Measurements from ENCODE around the gene KLLN. TPM values are rescaled to one million over a fixed set of nuclear protein-coding genes. Genes with fewer than 3 reads are reported as not detected.
A peak's percentile ranks its signal among the peaks of the same experiment; 100 is the strongest.
"Not testable (repeated sequence)": the region's sequence is repeated elsewhere in the genome, so short reads cannot be mapped to it uniquely, and the experiment has no call there.

The KLLN gene
- total RNA-seq, 1 donor from 2014 or later = 0.69 TPM

DNA sequence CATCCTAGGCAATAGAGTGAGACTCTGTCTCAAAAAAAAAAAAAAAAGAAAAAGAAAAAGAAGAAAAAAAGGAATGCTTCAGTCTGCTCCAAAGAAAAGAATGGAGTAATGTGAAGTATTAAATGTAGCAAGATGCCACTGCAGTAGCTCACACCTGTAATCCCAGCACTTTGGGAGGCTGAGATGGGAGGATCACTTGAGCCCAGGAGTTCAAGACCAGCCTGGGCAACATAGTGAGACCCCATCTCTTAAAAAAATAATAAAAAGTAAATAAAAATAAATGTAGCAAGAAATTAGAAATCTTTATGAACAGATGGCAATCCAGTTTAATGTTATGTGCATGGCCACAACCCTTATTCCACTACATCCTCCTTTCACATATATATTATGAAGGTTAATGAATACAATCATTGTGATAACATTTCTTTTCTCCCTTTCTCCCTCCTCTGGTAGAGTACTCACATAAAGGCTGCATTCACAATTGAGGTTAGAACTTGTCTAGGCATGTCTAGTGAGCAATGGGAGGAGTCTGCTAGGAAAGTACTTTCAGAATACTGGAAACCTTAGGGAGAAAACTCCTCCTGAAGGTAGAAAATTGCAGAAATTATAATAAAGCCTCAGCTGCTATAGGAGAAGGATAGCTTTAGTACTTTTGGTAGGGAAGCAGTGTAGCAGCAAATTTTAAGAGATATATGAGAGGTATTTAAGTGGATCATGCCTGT lies 20.4 kb downstream of the KLLN start:
- DNase-seq (ENCODE audit: low spot score) = no peak

DNA sequence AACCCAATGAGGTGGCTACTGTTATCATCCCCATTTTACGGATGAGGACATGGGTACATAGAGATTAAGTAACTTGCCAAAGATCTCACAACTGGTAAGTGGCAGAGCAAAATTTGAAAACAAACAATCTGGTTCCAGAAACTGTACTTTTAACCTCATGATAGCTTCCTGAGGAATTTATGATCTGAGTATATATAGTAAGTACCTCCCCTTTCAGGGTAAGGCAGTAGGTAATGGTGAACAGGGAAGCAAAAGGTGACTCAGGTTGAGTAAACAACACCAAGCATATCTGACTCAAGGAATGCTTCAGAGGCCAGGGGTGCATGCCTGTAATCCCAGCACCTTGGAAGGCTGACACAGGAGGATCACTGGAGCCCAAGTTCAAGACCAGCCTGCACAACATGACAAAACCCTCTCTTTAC lies 21.1 kb downstream of the KLLN start:
- peak; percentile 47 for DNase-seq (ENCODE audit: low spot score)

DNA sequence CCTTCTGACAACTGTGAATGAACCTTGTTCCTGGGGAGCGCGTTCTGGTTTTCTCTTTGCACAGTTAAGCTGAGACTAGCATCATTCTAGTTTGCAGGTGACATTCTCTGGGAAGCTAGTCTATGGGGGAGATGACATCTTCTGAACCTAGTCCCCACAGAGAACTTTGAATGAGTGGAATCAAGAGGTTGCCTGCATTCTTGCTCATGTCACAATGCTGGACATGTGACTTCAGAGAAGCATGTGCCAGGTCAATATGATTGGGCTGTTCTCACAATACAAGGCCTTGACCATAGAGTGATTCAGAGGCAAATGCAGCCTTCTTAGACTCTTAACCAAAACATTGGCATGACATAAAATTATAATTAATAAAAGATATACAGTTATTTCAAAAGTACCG lies 22.1 kb downstream of the KLLN start:
- DNase-seq (ENCODE audit: low spot score) = no peak

GRCh38 chr10:87838650-87839049 lies 24.7 kb downstream of the KLLN start:
- DNase-seq (ENCODE audit: low spot score) = no peak

DNA sequence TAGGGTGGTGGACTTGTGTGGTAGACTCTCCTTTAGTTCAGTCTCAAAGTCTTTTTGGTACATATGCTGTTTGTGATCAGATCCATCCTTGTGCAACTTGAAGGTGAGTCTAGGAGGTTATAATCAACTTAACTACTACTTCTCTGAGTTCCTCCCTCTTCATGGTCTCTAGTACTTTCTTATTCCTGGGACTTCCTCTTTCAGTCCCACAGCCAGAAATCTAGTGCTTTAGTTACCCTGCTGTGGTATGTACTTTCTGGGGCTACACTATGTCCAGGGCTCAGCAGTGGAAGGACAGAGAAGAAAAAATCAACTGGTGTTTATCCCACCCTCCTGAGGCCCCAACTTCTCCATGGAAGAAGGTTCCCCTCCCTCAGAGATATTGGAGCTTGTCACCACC lies 25.9 kb downstream of the KLLN start:
- DNase-seq (ENCODE audit: low spot score) = no peak

- no peak for DNase-seq (ENCODE audit: low spot score)
Measured at GRCh38 chr10:87836098-87836497, 27.2 kb downstream of the KLLN start.

DNA sequence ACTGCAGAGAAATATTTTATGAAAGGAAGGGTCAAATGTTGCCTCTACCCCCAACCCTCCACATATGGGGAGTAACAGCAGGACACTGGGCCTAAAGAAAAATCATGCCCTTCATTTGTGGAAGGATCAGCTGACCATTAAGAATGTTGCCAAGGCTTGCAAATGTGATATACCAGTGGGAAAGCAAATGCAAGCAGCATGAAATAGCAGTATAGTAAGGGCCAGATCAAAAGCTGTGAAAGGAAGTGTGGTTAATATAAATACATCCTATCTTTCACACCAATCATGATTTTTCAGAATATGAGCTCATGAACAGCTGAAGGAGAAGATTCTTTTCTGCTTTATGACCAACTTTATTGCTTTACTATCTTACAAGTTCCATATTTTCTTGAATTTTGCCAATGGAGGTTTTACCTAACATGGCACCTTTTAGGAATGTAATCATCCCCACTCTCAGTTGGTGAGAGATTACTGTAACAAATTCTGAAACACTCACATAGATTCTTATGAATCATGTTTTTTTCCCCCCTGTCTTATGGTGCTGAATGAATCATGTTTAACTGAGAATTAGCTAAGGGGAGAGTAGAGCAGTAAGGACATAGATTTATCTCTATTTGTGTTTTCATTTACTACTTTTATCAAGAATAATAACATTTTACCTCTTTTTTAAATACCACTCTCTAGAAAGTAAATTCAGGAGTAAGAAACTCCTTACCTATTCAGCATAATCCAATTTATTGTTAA lies 33.2 kb downstream of the KLLN start:
- no peak for DNase-seq (ENCODE audit: low spot score)

GRCh38 chr10:87829051-87829450 lies 34.3 kb downstream of the KLLN start:
- DNase-seq (ENCODE audit: low spot score) = not testable (repeated sequence)

DNA sequence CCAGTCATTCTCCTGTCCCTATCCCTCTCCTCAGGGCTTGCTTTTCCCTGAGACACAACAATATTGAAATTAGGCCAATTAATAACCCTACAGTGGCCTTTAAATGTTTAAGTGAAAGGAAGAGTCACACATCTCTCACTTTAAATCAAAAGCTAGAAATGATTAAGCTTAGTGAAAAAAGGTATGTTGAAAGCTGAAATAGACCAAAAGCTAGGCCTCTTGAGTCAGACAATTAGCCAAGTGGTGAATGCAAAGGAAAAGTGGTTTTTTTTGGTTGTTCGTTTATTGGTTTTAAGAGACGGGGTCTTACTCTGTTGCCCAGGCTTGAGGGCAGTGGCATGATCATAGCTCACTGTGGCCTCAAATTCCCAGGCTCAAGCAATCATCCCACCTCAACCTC lies 35.7 kb downstream of the KLLN start:
- DNase-seq (ENCODE audit: low spot score) = no peak

GRCh38 chr10:87826653-87827052 lies 36.7 kb downstream of the KLLN start:
- no peak for DNase-seq (ENCODE audit: low spot score)

- no peak for DNase-seq (ENCODE audit: low spot score)
Measured at GRCh38 chr10:87819289-87819585, 44.1 kb downstream of the KLLN start.

GRCh38 chr10:87818505-87819288 lies 44.6 kb downstream of the KLLN start:
- DNase-seq (ENCODE audit: low spot score) = peak; percentile 15

- DNase-seq (ENCODE audit: low spot score) = peak; percentile 83
Measured at GRCh38 chr10:87817609-87818504, 45.5 kb downstream of the KLLN start, which contains the start of gene ATAD1. Gene ATAD1, minus strand, starts transcription at chr10:87818226. Its CDS starts 3,627 bp downstream, at chr10:87814599.

GRCh38 chr10:87816898-87817608 lies 46.3 kb downstream of the KLLN start:
- no peak for DNase-seq (ENCODE audit: low spot score)

DNA sequence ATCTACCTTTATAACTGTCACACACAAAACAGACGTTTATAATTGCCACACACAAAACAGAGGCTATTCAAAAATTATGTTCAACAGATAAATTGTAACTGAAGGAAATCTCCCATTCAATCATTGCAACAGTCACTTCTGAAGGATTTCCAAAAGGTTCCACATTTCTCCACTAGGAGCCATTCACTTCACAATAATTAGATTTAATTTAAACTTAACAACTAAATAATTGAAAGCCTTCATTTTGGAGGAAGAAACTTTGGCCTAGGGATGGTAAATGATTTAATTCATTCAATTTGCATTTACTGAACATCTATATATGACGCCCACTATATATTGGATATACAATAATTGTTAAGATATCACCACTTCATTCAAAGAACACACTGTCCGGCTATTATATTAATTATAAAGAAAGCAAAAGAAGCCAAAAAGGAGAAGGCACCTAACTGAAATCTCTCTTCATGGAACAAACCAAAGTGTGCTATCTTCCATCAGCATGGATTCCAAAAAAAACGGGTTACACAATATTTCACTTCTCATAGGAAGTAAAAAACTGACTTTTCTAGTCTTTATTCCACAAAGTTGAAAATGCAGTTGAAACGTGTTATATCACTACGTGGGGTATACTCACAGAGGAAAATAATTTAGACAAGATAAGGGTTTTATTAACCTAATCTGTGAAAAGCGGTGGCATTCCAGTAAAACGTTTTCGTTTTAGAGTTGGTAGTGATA lies 47.0 kb downstream of the KLLN start:
- no peak for DNase-seq (ENCODE audit: low spot score)

Other genes with a start within 250 kb of the KLLN start
- gene PAPSS2, start 203.7 kb downstream of the KLLN start, total RNA-seq = 96.4 TPM
- 39.2 TPM for gene ATAD1, start 45.3 kb downstream of the KLLN start, total RNA-seq
- 89.9 TPM for gene PTEN, start 92 bp upstream of the KLLN start, total RNA-seq

Measured in mucosa of gallbladder (tissue), 1 donor.